Measurements from ENCODE around the gene C19orf67. TPM values are rescaled to one million over a fixed set of nuclear protein-coding genes. Genes with fewer than 3 reads are reported as not detected.

Gene C19orf67
- total RNA-seq, 2 experiments from 2014 or later: not detected

GRCh38 chr19:14072535-14073260 lies 12.9 kb downstream of the C19orf67 start, which contains the start of gene MISP3:
TSS of gene MISP3 (plus strand) at chr19:14072786. CDS start at chr19:14073310, 524 bp downstream.
- peak; percentile 12 for ATAC-seq
- CTCF ChIA-PET: interaction anchor here (0.5 to 7.3 kb wide), 42 partner anchors 9 to 482 kb away, joined by 3 to 153 read pairs (median 4); partner anchors contain the start of genes ASF1B, BRME1, CC2D1A and DCAF15
- H3K27me3 Mint-ChIP-seq: peaks cover 3% of the 10 kb centered on the region

GRCh38 chr19:14070268-14071050 lies 15.1 kb downstream of the C19orf67 start:
- Mint-ChIP-seq H3K9me3 (ENCODE audit: low read depth) (no peaks in the 10 kb centered on the region), H3K4me1 (peaks cover 23% of the 10 kb centered on the region), H3K27ac (no peak overlapping the region), H3K4me3 (no peak overlapping the region), H3K36me3 (no peaks in the 10 kb centered on the region), H3K27me3 (peaks cover 9% of the 10 kb centered on the region)
- ATAC-seq: no peak
- no peak for DNase-seq
- CTCF ChIA-PET: interaction anchor here (0.8 to 7.3 kb wide), 14 partner anchors 11 to 259 kb away, joined by 3 to 153 read pairs (median 5); partner anchors contain the start of genes ASF1B, BRME1, CC2D1A and IL27RA

More at GRCh38 chr19:14072535-14073260, 12.9 kb downstream of the C19orf67 start, which contains the start of gene MISP3:
- Mint-ChIP-seq H3K4me1 (peaks cover 23% of the 10 kb centered on the region), H3K36me3 (no peaks in the 10 kb centered on the region), H3K4me3 (peak within 1 kb of the TSS; percentile 84), H3K9me3 (ENCODE audit: low read depth) (no peaks in the 10 kb centered on the region), H3K27ac (peak within 1 kb of the TSS; percentile 81)
- peak; percentile 52 for DNase-seq

- H3K4me3 Mint-ChIP-seq: no peak overlapping the region
- no peak for DNase-seq
- no peak overlapping the region for H3K27ac Mint-ChIP-seq
- H3K9me3 Mint-ChIP-seq (ENCODE audit: low read depth): no peaks in the 10 kb centered on the region
- CTCF ChIA-PET: interaction anchor here (1.3 kb wide), 1 partner anchor 9 kb away, joined by 4 read pairs; no protein-coding TSS in a partner anchor
- peaks cover 6% of the 10 kb centered on the region for H3K27me3 Mint-ChIP-seq
- ATAC-seq: no peak
- no peaks in the 10 kb centered on the region for H3K36me3 Mint-ChIP-seq
- H3K4me1 Mint-ChIP-seq: peaks cover 2% of the 10 kb centered on the region
Observed at GRCh38 chr19:14066134-14066533, 19.4 kb downstream of the C19orf67 start.

GRCh38 chr19:14063105-14063504 lies 22.5 kb downstream of the C19orf67 start:
- Mint-ChIP-seq H3K4me1 (peaks cover 10% of the 10 kb centered on the region), H3K27ac (no peak overlapping the region), H3K36me3 (no peaks in the 10 kb centered on the region), H3K9me3 (ENCODE audit: low read depth) (no peaks in the 10 kb centered on the region), H3K27me3 (peaks cover 30% of the 10 kb centered on the region), H3K4me3 (no peak overlapping the region)
- CTCF ChIA-PET: interaction anchor here (1.3 kb wide), 1 partner anchor 9 kb away, joined by 3 read pairs; the partner anchor contains the start of gene MISP3
- ATAC-seq (no peak), DNase-seq (no peak)

- H3K27me3 Mint-ChIP-seq: peaks cover 36% of the 10 kb centered on the region
- no peaks in the 10 kb centered on the region for H3K9me3 Mint-ChIP-seq (ENCODE audit: low read depth)
- H3K36me3 Mint-ChIP-seq: no peaks in the 10 kb centered on the region
- CTCF ChIA-PET: interaction anchor here (1.3 to 7.5 kb wide), 2 partner anchors 9 kb away, joined by 4 to 118 read pairs; partner anchors contain the start of gene MISP3
- peaks cover 14% of the 10 kb centered on the region for H3K4me1 Mint-ChIP-seq
- no peak overlapping the region for H3K27ac Mint-ChIP-seq
- H3K4me3 Mint-ChIP-seq: no peak overlapping the region
- DNase-seq (no peak), ATAC-seq (no peak)
Observed at GRCh38 chr19:14062558-14062855, 23.1 kb downstream of the C19orf67 start.

- H3K36me3 Mint-ChIP-seq: no peaks in the 10 kb centered on the region
- H3K27ac Mint-ChIP-seq: no peak within 1 kb of the TSS
Observed at GRCh38 chr19:14061751-14062557, 23.6 kb downstream of the C19orf67 start, which contains the start of gene PALM3. TSS of gene PALM3 (minus strand) at chr19:14062076. CDS start at chr19:14061980, 96 bp downstream.

GRCh38 chr19:14061081-14061749 lies 24.4 kb downstream of the C19orf67 start:
- no peaks in the 10 kb centered on the region for H3K36me3 Mint-ChIP-seq
- peaks cover 42% of the 10 kb centered on the region for H3K27me3 Mint-ChIP-seq
- H3K4me3 Mint-ChIP-seq: no peak overlapping the region
- H3K27ac Mint-ChIP-seq: no peak overlapping the region
- no peaks in the 10 kb centered on the region for H3K9me3 Mint-ChIP-seq (ENCODE audit: low read depth)
- no peak for DNase-seq
- H3K4me1 Mint-ChIP-seq: peaks cover 14% of the 10 kb centered on the region
- no peak for ATAC-seq
- CTCF ChIA-PET: interaction anchor here (1.2 to 7.5 kb wide), 7 partner anchors 8 to 181 kb away, joined by 3 to 118 read pairs (median 27); partner anchors contain the start of gene MISP3

More at GRCh38 chr19:14061751-14062557, 23.6 kb downstream of the C19orf67 start, which contains the start of gene PALM3:
- H3K4me3 Mint-ChIP-seq: no peak within 1 kb of the TSS
- H3K27me3 Mint-ChIP-seq: peaks cover 40% of the 10 kb centered on the region
- ATAC-seq (no peak), DNase-seq (no peak)
- CTCF ChIA-PET: interaction anchor here (1.3 to 7.5 kb wide), 4 partner anchors 9 to 182 kb away, joined by 4 to 118 read pairs (median 66); partner anchors contain the start of gene MISP3
- H3K4me1 Mint-ChIP-seq: peaks cover 14% of the 10 kb centered on the region
- no peaks in the 10 kb centered on the region for H3K9me3 Mint-ChIP-seq (ENCODE audit: low read depth)

GRCh38 chr19:14059652-14060155 lies 25.9 kb downstream of the C19orf67 start:
- H3K4me1 Mint-ChIP-seq: peaks cover 12% of the 10 kb centered on the region
- no peaks in the 10 kb centered on the region for H3K36me3 Mint-ChIP-seq
- ATAC-seq: no peak
- CTCF ChIA-PET: interaction anchor here (0.7 to 7.5 kb wide), 36 partner anchors 11 to 444 kb away, joined by 3 to 118 read pairs (median 5); partner anchors contain the start of genes ASF1B, DCAF15, IL27RA and MISP3
- no peaks in the 10 kb centered on the region for H3K9me3 Mint-ChIP-seq (ENCODE audit: low read depth)
- no peak overlapping the region for H3K4me3 Mint-ChIP-seq
- no peak for DNase-seq
- H3K27me3 Mint-ChIP-seq: peaks cover 45% of the 10 kb centered on the region
- H3K27ac Mint-ChIP-seq: no peak overlapping the region

- Mint-ChIP-seq H3K4me3 (no peak overlapping the region), H3K27me3 (peaks cover 45% of the 10 kb centered on the region), H3K36me3 (no peaks in the 10 kb centered on the region), H3K9me3 (ENCODE audit: low read depth) (no peaks in the 10 kb centered on the region), H3K4me1 (peaks cover 12% of the 10 kb centered on the region), H3K27ac (no peak overlapping the region)
- CTCF ChIA-PET: interaction anchor here (0.7 to 7.5 kb wide), 39 partner anchors 12 to 444 kb away, joined by 3 to 118 read pairs (median 4); partner anchors contain the start of genes ASF1B, DCAF15, IL27RA and MISP3
- DNase-seq (peak; percentile 66), ATAC-seq (no peak)
Observed at GRCh38 chr19:14059093-14059480, 26.5 kb downstream of the C19orf67 start.

- Mint-ChIP-seq H3K9me3 (ENCODE audit: low read depth) (no peaks in the 10 kb centered on the region), H3K4me3 (no peak overlapping the region), H3K27me3 (peaks cover 45% of the 10 kb centered on the region), H3K4me1 (peaks cover 12% of the 10 kb centered on the region), H3K36me3 (no peaks in the 10 kb centered on the region), H3K27ac (no peak overlapping the region)
- CTCF ChIA-PET: interaction anchor here (0.7 to 7.5 kb wide), 38 partner anchors 9 to 445 kb away, joined by 3 to 118 read pairs (median 4); partner anchors contain the start of genes ASF1B, DCAF15, IL27RA and MISP3
- DNase-seq (no peak), ATAC-seq (peak; percentile 52)
Observed at GRCh38 chr19:14058182-14059092, 27.1 kb downstream of the C19orf67 start.
